ENCODE measurements around the gene CST9.

The CST9 gene

GRCh38 chr20:23605867-23606651 is at the start of gene CST9:
Gene CST9 (minus strand): TSS chr20:23605917. CDS start chr20:23605864, 53 bp downstream.
- DNase-seq (ENCODE audit: low spot score), result no peak

- DNase-seq (ENCODE audit: low spot score), result no peak
Observed at GRCh38 chr20:23654717-23655116, 49.0 kb upstream of the CST9 start.

GRCh38 chr20:23654000-23654399 is 48.3 kb upstream of the CST9 start:
- no peak for DNase-seq (ENCODE audit: low spot score)

GRCh38 chr20:23653400-23653938 is 47.8 kb upstream of the CST9 start:
- no peak for DNase-seq (ENCODE audit: low spot score)

- DNase-seq (ENCODE audit: low spot score), result no peak
Observed at GRCh38 chr20:23652926-23653325, 47.2 kb upstream of the CST9 start.

- no peak for DNase-seq (ENCODE audit: low spot score)
Observed at GRCh38 chr20:23652371-23652770, 46.7 kb upstream of the CST9 start.

GRCh38 chr20:23651117-23651516 is 45.4 kb upstream of the CST9 start:
- no peak for DNase-seq (ENCODE audit: low spot score)

- no peak for DNase-seq (ENCODE audit: low spot score)
Observed at GRCh38 chr20:23649830-23650417, 44.2 kb upstream of the CST9 start.

GRCh38 chr20:23649242-23649641 is 43.5 kb upstream of the CST9 start:
- no peak for DNase-seq (ENCODE audit: low spot score)

- DNase-seq (ENCODE audit: low spot score), result no peak
Observed at GRCh38 chr20:23647346-23647745, 41.6 kb upstream of the CST9 start.

GRCh38 chr20:23646106-23646873 is 40.6 kb upstream of the CST9 start:
- no peak for DNase-seq (ENCODE audit: low spot score)

GRCh38 chr20:23645575-23645974 is 39.9 kb upstream of the CST9 start:
- no peak for DNase-seq (ENCODE audit: low spot score)

- no peak for DNase-seq (ENCODE audit: low spot score)
Observed at GRCh38 chr20:23644164-23644563, 38.4 kb upstream of the CST9 start.

- no peak for DNase-seq (ENCODE audit: low spot score)
Observed at GRCh38 chr20:23643659-23644058, 37.9 kb upstream of the CST9 start.

- DNase-seq (ENCODE audit: low spot score), result no peak
Observed at GRCh38 chr20:23641936-23642751, 36.4 kb upstream of the CST9 start.

GRCh38 chr20:23640671-23641667 is 35.3 kb upstream of the CST9 start:
- no peak for DNase-seq (ENCODE audit: low spot score)

- no peak for DNase-seq (ENCODE audit: low spot score)
Observed at GRCh38 chr20:23640018-23640601, 34.4 kb upstream of the CST9 start.

GRCh38 chr20:23639490-23639958 is 33.8 kb upstream of the CST9 start:
- no peak for DNase-seq (ENCODE audit: low spot score)

- DNase-seq (ENCODE audit: low spot score), result no peak
Observed at GRCh38 chr20:23638309-23638708, 32.6 kb upstream of the CST9 start.
